Gastrocnemius medialis (tissue), 4 donors: ENCODE results near the gene CNPY4. TPM values are rescaled to one million over a fixed set of nuclear protein-coding genes. Genes with fewer than 3 reads are reported as not detected.

Experiments
- ATAC-seq, 2 donors: fragments of 150-250 bp; one replicate each; pipeline ENCODE4 v1.9.1; 2016
- DNase-seq, 2 donors: peaks; one replicate each; pipeline ENCODE4 v3.0.0-alpha.2; 2019
- H3K27ac ChIP-seq, 4 donors: fragments of 200-600 bp; sonication (generic); 1 replicate in 1 of 4; 2 replicates in 3 of 4; pipeline ENCODE4 v1.5.1; 2016 to 2018; ENCODE audit warnings: mild to moderate bottlenecking in 2 of 4, moderate library complexity in 1 of 4
- H3K27me3 ChIP-seq, 3 donors: fragments of 200-600 bp; sonication (generic) in 2 of 3; 1 replicate in 1 of 3; 2 replicates in 2 of 3; pipeline versions ENCODE4 v1.5.1 to v1.6.0; 2016 to 2019; ENCODE audit warnings: mild to moderate bottlenecking in 1 of 3, moderate library complexity in 1 of 3
- H3K36me3 ChIP-seq, 2 donors: fragments of 200-600 bp; sonication (generic) in 1 of 2; one replicate each; pipeline ENCODE4 v1.5.1; 2017 to 2018
- H3K4me1 ChIP-seq, 2 donors: fragments of 200-600 bp; sonication (generic) in 1 of 2; one replicate each; pipeline ENCODE4 v1.5.1; 2016 to 2017; ENCODE audit warnings: mild to moderate bottlenecking in 2 of 2
- H3K4me3 ChIP-seq, 4 donors: fragments of 200-600 bp; sonication (generic) in 3 of 4; 1 replicate in 1 of 4; 2 replicates in 3 of 4; pipeline ENCODE4 v1.5.1; 2016 to 2019; ENCODE audit warnings: mild to moderate bottlenecking in 2 of 4
- H3K9me3 ChIP-seq, 3 donors: fragments of 200-600 bp; sonication (generic) in 2 of 3; 1 replicate in 1 of 3; 2 replicates in 2 of 3; pipeline ENCODE4 v1.5.1; 2016 to 2019
- POLR2A ChIP-seq, 2 donors: fragments of 450-650 bp; IDR thresholded peaks; one replicate each; pipeline ENCODE4 v1.6.1; 2017; ENCODE audit warnings: antibody characterized with exemption in 2 of 2, mild to moderate bottlenecking in 2 of 2, moderate library complexity in 2 of 2
- in situ Hi-C, 4 donors: fragments of 200-750 bp; cut with MboI; loops; one replicate each; pipeline versions ENCODE4 v1.15.0 to v1.8.0; 2017; ENCODE audit warnings: low sequenced_read_pairs in 4 of 4
- intact Hi-C: fragments of 100-400 bp; cut with DNase I; formaldehyde crosslinking; loops from one replicate; pipeline ENCODE4 v1.15.1; 2023; ENCODE audit warnings: low total_unique reads
- total RNA-seq, 4 donors: library from RNA; depleted of rRNA; stranded (reverse); fragments of >200 nt; gene quantifications; one replicate each; pipeline versions ENCODE4 v1.1.0 to v1.2.3, GENCODE V29; 2016
- TF ChIP-seq, protein P1 (sequence below), 5 experiments: fragments of 450-650 bp in 3 of 5; fragments of 200-600 bp in 2 of 5; sonication (generic) in 2 of 5; IDR thresholded peaks in 4 of 5; conservative IDR thresholded peaks in 1 of 5; 1 replicate in 4 of 5; 2 replicates in 1 of 5; pipeline ENCODE4 v1.5.1; 2016 to 2019; ENCODE audit warnings: antibody characterized with exemption in 5 of 5, mild to moderate bottlenecking in 3 of 5, moderate library complexity in 3 of 5

Gene CNPY4
- total RNA-seq, 4 donors from 2014 or later, result 2.0 to 5.0 (median 2.4) TPM

DNA sequence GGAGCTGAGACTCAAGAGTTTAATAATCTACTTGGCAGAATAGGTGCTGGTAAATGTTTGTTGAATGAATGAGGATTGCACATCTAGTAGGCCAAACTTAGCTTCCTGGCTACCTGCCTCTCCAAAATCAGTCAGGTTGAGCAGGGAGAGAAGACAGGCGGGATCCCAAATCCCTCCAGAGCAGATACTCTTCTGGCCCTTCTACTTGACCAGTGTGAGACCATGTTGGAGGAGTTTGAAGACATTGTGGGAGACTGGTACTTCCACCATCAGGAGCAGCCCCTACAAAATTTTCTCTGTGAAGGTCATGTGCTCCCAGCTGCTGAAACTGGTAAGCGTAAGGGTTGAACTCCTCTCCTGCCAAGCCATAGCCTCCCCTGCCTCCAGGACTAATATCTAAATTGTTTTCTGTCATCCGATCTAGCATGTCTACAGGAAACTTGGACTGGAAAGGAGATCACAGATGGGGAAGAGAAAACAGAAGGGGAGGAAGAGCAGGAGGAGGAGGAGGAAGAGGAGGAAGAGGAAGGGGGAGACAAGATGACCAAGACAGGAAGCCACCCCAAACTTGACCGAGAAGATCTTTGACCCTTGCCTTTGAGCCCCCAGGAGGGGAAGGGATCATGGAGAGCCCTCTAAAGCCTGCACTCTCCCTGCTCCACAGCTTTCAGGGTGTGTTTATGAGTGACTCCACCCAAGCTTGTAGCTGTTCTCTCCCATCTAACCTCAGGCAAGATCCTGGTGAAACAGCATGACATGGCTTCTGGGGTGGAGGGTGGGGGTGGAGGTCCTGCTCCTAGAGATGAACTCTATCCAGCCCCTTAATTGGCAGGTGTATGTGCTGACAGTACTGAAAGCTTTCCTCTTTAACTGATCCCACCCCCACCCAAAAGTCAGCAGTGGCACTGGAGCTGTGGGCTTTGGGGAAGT lies 5.1 kb downstream of the CNPY4 start:
- Histone ChIP-seq H3K27ac (peak overlapping the region in 1 of 4 donors; percentile 31), H3K4me3 (no peak overlapping the region), H3K36me3 (no peaks in the 10 kb centered on the region), H3K9me3 (no peaks in the 10 kb centered on the region), H3K27me3 (no peaks in the 10 kb centered on the region), H3K4me1 (peaks cover 20 to 23% of the 10 kb centered on the region in 2 donors)
- in situ Hi-C loops, result loop anchor here in 2 of 4 donors (10.0 to 25.0 kb wide), 2 partner anchors 130 to 213 kb away; no protein-coding TSS in a partner anchor
- DNase-seq (no peak), ATAC-seq (no peak)
- TF ChIP-seq, protein P1, sequence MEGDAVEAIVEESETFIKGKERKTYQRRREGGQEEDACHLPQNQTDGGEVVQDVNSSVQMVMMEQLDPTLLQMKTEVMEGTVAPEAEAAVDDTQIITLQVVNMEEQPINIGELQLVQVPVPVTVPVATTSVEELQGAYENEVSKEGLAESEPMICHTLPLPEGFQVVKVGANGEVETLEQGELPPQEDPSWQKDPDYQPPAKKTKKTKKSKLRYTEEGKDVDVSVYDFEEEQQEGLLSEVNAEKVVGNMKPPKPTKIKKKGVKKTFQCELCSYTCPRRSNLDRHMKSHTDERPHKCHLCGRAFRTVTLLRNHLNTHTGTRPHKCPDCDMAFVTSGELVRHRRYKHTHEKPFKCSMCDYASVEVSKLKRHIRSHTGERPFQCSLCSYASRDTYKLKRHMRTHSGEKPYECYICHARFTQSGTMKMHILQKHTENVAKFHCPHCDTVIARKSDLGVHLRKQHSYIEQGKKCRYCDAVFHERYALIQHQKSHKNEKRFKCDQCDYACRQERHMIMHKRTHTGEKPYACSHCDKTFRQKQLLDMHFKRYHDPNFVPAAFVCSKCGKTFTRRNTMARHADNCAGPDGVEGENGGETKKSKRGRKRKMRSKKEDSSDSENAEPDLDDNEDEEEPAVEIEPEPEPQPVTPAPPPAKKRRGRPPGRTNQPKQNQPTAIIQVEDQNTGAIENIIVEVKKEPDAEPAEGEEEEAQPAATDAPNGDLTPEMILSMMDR (IDR thresholded peaks at IDR 0.05 in 4 of 5, conservative IDR thresholded peaks at IDR 0.05 in 1 of 5), result no peak
- no peak for TF ChIP-seq POLR2A (IDR thresholded peaks at IDR 0.05)
- intact Hi-C loops, result loop anchor here (5.0 to 10.0 kb wide), 3 partner anchors 37 to 132 kb away; partner anchors contain the start of genes COPS6 and ZKSCAN1

DNA sequence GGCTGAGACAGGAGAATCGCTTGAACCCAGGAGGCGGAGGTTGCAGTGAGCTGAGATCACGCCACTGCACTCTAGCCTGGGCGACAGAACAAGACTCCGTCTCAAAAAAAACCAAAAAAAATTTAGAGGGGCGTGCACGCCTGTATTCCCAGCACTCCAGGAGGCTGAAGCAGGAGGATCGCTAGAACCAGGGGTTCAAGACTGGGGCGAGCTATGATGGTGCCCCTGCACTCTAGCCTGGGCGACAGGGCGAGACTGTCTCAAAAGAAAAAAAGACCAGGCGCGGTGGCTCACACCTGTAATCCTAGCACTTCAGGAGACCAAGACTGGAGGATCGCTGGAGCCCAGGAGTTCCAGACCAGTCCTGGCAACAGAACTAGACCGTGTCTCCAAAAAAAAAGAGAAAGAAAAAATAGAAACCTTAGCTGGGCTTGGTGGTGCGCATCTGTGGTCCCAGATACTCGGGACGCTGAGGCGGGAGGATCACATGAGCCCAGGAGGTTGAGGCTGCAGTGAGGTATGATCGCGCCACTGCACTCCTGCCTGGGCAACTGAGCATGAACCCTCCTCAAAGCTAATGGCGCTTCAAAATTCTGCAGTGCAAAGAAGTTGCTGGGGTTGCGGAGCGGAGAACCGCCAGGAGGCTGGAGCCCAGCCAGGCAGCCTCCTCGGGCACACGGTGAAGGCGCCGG lies 7.0 kb downstream of the CNPY4 start:
- peaks cover 11 to 22% of the 10 kb centered on the region in 2 donors for H3K4me1 ChIP-seq

DNA sequence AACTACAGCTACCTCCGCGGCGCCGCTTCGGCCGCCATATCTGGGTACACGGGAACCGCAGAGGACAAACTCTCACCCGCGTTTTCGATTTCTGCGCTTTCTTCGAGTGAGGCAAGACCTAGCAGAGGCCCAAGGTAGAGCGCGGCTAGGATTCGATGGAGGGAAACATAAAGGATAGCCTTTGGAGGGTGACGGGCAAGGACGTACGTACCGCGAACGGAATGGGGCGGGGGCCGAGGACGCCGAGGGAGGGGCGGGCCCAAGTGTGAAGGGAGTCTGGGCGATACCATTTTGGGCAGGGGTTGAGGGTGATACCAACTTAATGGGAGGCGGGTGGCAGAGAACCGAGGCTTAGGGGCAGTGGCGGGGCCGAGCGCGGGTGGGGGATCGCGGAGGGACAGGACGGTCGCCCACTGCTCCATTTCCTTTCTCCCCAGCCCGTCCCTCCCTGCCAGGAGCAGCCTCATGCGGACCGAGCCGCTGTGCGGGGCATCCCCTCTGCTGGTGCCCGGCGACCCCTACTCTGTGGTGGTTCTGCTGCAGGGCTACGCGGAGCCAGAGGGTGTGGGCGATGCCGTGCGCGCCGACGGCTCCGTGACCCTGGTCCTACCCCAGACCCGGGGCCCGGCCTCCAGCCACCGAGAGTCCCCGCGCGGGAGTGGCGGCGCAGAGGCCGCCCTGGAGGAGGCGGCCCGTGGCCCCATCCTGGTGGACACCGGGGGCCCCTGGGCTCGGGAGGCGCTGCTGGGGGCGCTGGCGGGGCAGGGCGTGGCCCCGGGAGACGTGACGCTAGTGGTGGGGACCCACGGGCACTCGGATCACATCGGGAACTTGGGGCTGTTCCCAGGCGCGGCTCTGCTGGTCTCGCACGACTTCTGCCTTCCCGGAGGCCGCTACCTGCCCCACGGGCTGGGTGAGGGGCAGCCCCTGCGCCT lies 7.8 kb downstream of the CNPY4 start, which contains the start of gene MBLAC1:
MBLAC1 (plus strand) TSS at position 37 of the 935 bp plus-strand sequence; CDS start at position 466, 429 bp downstream.
- in situ Hi-C loops (loop anchor here in 2 of 4 donors (10.0 to 25.0 kb wide), 2 partner anchors 132 to 210 kb away; no protein-coding TSS in a partner anchor), intact Hi-C loops (loop anchor here (1.0 to 10.0 kb wide), 5 partner anchors 8 to 135 kb away; partner anchors contain the start of genes AP4M1, CNPY4, COPS6 and MCM7)
- Histone ChIP-seq H3K4me1 (peaks cover 11 to 22% of the 10 kb centered on the region in 2 donors), H3K27me3 (no peaks in the 10 kb centered on the region), H3K4me3 (peak within 1 kb of the TSS; percentile 75 to 94 (median 84)), H3K27ac (peak within 1 kb of the TSS; percentile 90 to 96 (median 92)), H3K9me3 (no peaks in the 10 kb centered on the region), H3K36me3 (no peaks in the 10 kb centered on the region)
- ATAC-seq (peak; percentile 93 to 94), DNase-seq (peak; percentile 82 to 84)
- TF ChIP-seq, protein P1 (IDR thresholded peaks at IDR 0.05 in 4 of 5, conservative IDR thresholded peaks at IDR 0.05 in 1 of 5), result no peak
- no peak for TF ChIP-seq POLR2A (IDR thresholded peaks at IDR 0.05)

More for the DNA sequence above, 7.0 kb downstream of the CNPY4 start:
- Histone ChIP-seq H3K36me3 (no peaks in the 10 kb centered on the region), H3K27me3 (no peaks in the 10 kb centered on the region), H3K4me3 (peak overlapping the region; percentile 75 to 94 (median 84)), H3K9me3 (no peaks in the 10 kb centered on the region), H3K27ac (peak overlapping the region; percentile 90 to 96 (median 92))
- in situ Hi-C loops (loop anchor here in 2 of 4 donors (10.0 to 25.0 kb wide), 2 partner anchors 132 to 211 kb away; no protein-coding TSS in a partner anchor), intact Hi-C loops (loop anchor here (5.0 to 10.0 kb wide), 3 partner anchors 39 to 134 kb away; partner anchors contain the start of genes COPS6 and ZKSCAN1)
- TF ChIP-seq, protein P1 (IDR thresholded peaks at IDR 0.05 in 4 of 5, conservative IDR thresholded peaks at IDR 0.05 in 1 of 5), result no peak
- TF ChIP-seq POLR2A (IDR thresholded peaks at IDR 0.05), result no peak
- ATAC-seq (peak; percentile 41 to 42), DNase-seq (no peak)
